ENCODE measurements around the gene KCNIP3.

Gene KCNIP3

GRCh38 chr2:95287806-95288205 lies 9.3 kb upstream of the KCNIP3 start:
- Histone ChIP-seq H3K27me3 (ENCODE audit: control insufficient read depth, insufficient read depth, low read length) (no peaks in the 10 kb centered on the region), H3K9me3 (ENCODE audit: control insufficient read depth, low read length) (no peaks in the 10 kb centered on the region), H3K4me3 (ENCODE audit: low read length) (no peak overlapping the region), H3K9ac (ENCODE audit: low read length) (no peak overlapping the region), H3K36me3 (ENCODE audit: control insufficient read depth, insufficient read depth, low read length) (peaks cover 6% of the 10 kb centered on the region), H3K4me1 (ENCODE audit: control insufficient read depth, insufficient read depth, low read length) (no peaks in the 10 kb centered on the region)

- no peaks in the 10 kb centered on the region for H3K9me3 ChIP-seq (ENCODE audit: control insufficient read depth, low read length)
- no peak overlapping the region for H3K4me3 ChIP-seq (ENCODE audit: low read length)
- H3K27me3 ChIP-seq (ENCODE audit: control insufficient read depth, insufficient read depth, low read length) = no peaks in the 10 kb centered on the region
- no peak overlapping the region for H3K9ac ChIP-seq (ENCODE audit: low read length)
- H3K36me3 ChIP-seq (ENCODE audit: control insufficient read depth, insufficient read depth, low read length) = peaks cover 6% of the 10 kb centered on the region
- no peaks in the 10 kb centered on the region for H3K4me1 ChIP-seq (ENCODE audit: control insufficient read depth, insufficient read depth, low read length)
These were observed 7.9 kb upstream of the KCNIP3 start for GRCh38 chr2:95289253-95289652.

- H3K9ac ChIP-seq (ENCODE audit: low read length) = no peak overlapping the region
- H3K4me3 ChIP-seq (ENCODE audit: low read length) = no peak overlapping the region
- H3K36me3 ChIP-seq (ENCODE audit: control insufficient read depth, insufficient read depth, low read length) = peaks cover 6% of the 10 kb centered on the region
- no peaks in the 10 kb centered on the region for H3K9me3 ChIP-seq (ENCODE audit: control insufficient read depth, low read length)
- no peaks in the 10 kb centered on the region for H3K4me1 ChIP-seq (ENCODE audit: control insufficient read depth, insufficient read depth, low read length)
- H3K27me3 ChIP-seq (ENCODE audit: control insufficient read depth, insufficient read depth, low read length) = peaks cover 3% of the 10 kb centered on the region
These were observed 5.9 kb upstream of the KCNIP3 start for GRCh38 chr2:95291222-95291621.

GRCh38 chr2:95292623-95293260 lies 4.4 kb upstream of the KCNIP3 start:
- no peaks in the 10 kb centered on the region for H3K4me1 ChIP-seq (ENCODE audit: control insufficient read depth, insufficient read depth, low read length)
- no peaks in the 10 kb centered on the region for H3K9me3 ChIP-seq (ENCODE audit: control insufficient read depth, low read length)
- H3K36me3 ChIP-seq (ENCODE audit: control insufficient read depth, insufficient read depth, low read length) = peaks cover 6% of the 10 kb centered on the region
- H3K9ac ChIP-seq (ENCODE audit: low read length) = no peak overlapping the region
- H3K27me3 ChIP-seq (ENCODE audit: control insufficient read depth, insufficient read depth, low read length) = peaks cover 17% of the 10 kb centered on the region
- H3K4me3 ChIP-seq (ENCODE audit: low read length) = no peak overlapping the region

- H3K36me3 ChIP-seq (ENCODE audit: control insufficient read depth, insufficient read depth, low read length) = no peaks in the 10 kb centered on the region
- no peak overlapping the region for H3K9ac ChIP-seq (ENCODE audit: low read length)
- H3K27me3 ChIP-seq (ENCODE audit: control insufficient read depth, insufficient read depth, low read length) = peaks cover 32% of the 10 kb centered on the region
- no peaks in the 10 kb centered on the region for H3K9me3 ChIP-seq (ENCODE audit: control insufficient read depth, low read length)
- no peak overlapping the region for H3K4me3 ChIP-seq (ENCODE audit: low read length)
- no peaks in the 10 kb centered on the region for H3K4me1 ChIP-seq (ENCODE audit: control insufficient read depth, insufficient read depth, low read length)
These were observed 2.4 kb upstream of the KCNIP3 start for GRCh38 chr2:95294579-95295250.

- no peaks in the 10 kb centered on the region for H3K4me1 ChIP-seq (ENCODE audit: control insufficient read depth, insufficient read depth, low read length)
- no peaks in the 10 kb centered on the region for H3K36me3 ChIP-seq (ENCODE audit: control insufficient read depth, insufficient read depth, low read length)
- H3K4me3 ChIP-seq (ENCODE audit: low read length) = no peak overlapping the region
- H3K27me3 ChIP-seq (ENCODE audit: control insufficient read depth, insufficient read depth, low read length) = peaks cover 34% of the 10 kb centered on the region
- no peaks in the 10 kb centered on the region for H3K9me3 ChIP-seq (ENCODE audit: control insufficient read depth, low read length)
- no peak overlapping the region for H3K9ac ChIP-seq (ENCODE audit: low read length)
These were observed 1.8 kb upstream of the KCNIP3 start for GRCh38 chr2:95295376-95295775.

GRCh38 chr2:95296011-95296410 lies 1.1 kb upstream of the KCNIP3 start:
- no peaks in the 10 kb centered on the region for H3K36me3 ChIP-seq (ENCODE audit: control insufficient read depth, insufficient read depth, low read length)
- no peak overlapping the region for H3K9ac ChIP-seq (ENCODE audit: low read length)
- H3K4me1 ChIP-seq (ENCODE audit: control insufficient read depth, insufficient read depth, low read length) = no peaks in the 10 kb centered on the region
- no peaks in the 10 kb centered on the region for H3K9me3 ChIP-seq (ENCODE audit: control insufficient read depth, low read length)
- no peak overlapping the region for H3K4me3 ChIP-seq (ENCODE audit: low read length)
- peaks cover 34% of the 10 kb centered on the region for H3K27me3 ChIP-seq (ENCODE audit: control insufficient read depth, insufficient read depth, low read length)

- Histone ChIP-seq H3K4me1 (ENCODE audit: control insufficient read depth, insufficient read depth, low read length) (no peaks in the 10 kb centered on the region), H3K4me3 (ENCODE audit: low read length) (no peak overlapping the region), H3K9ac (ENCODE audit: low read length) (no peak overlapping the region), H3K9me3 (ENCODE audit: control insufficient read depth, low read length) (no peaks in the 10 kb centered on the region), H3K27me3 (ENCODE audit: control insufficient read depth, insufficient read depth, low read length) (peaks cover 39% of the 10 kb centered on the region), H3K36me3 (ENCODE audit: control insufficient read depth, insufficient read depth, low read length) (no peaks in the 10 kb centered on the region)
These were observed 670 bp downstream of the KCNIP3 start for GRCh38 chr2:95297639-95298395.

GRCh38 chr2:95298486-95299111 lies 1.5 kb downstream of the KCNIP3 start:
- Histone ChIP-seq H3K27me3 (ENCODE audit: control insufficient read depth, insufficient read depth, low read length) (peaks cover 39% of the 10 kb centered on the region), H3K36me3 (ENCODE audit: control insufficient read depth, insufficient read depth, low read length) (no peaks in the 10 kb centered on the region), H3K9me3 (ENCODE audit: control insufficient read depth, low read length) (no peaks in the 10 kb centered on the region), H3K4me1 (ENCODE audit: control insufficient read depth, insufficient read depth, low read length) (no peaks in the 10 kb centered on the region), H3K9ac (ENCODE audit: low read length) (no peak overlapping the region), H3K4me3 (ENCODE audit: low read length) (no peak overlapping the region)

- no peak overlapping the region for H3K4me3 ChIP-seq (ENCODE audit: low read length)
- H3K9me3 ChIP-seq (ENCODE audit: control insufficient read depth, low read length) = no peaks in the 10 kb centered on the region
- H3K9ac ChIP-seq (ENCODE audit: low read length) = no peak overlapping the region
- H3K36me3 ChIP-seq (ENCODE audit: control insufficient read depth, insufficient read depth, low read length) = no peaks in the 10 kb centered on the region
- peaks cover 39% of the 10 kb centered on the region for H3K27me3 ChIP-seq (ENCODE audit: control insufficient read depth, insufficient read depth, low read length)
- H3K4me1 ChIP-seq (ENCODE audit: control insufficient read depth, insufficient read depth, low read length) = no peaks in the 10 kb centered on the region
These were observed 2.8 kb downstream of the KCNIP3 start for GRCh38 chr2:95299961-95300360.

GRCh38 chr2:95300450-95300849 lies 3.3 kb downstream of the KCNIP3 start:
- Histone ChIP-seq H3K27me3 (ENCODE audit: control insufficient read depth, insufficient read depth, low read length) (peaks cover 39% of the 10 kb centered on the region), H3K36me3 (ENCODE audit: control insufficient read depth, insufficient read depth, low read length) (no peaks in the 10 kb centered on the region), H3K4me3 (ENCODE audit: low read length) (no peak overlapping the region), H3K9ac (ENCODE audit: low read length) (no peak overlapping the region), H3K4me1 (ENCODE audit: control insufficient read depth, insufficient read depth, low read length) (peaks cover 3% of the 10 kb centered on the region), H3K9me3 (ENCODE audit: control insufficient read depth, low read length) (no peaks in the 10 kb centered on the region)

GRCh38 chr2:95301186-95301585 lies 4.0 kb downstream of the KCNIP3 start:
- H3K4me1 ChIP-seq (ENCODE audit: control insufficient read depth, insufficient read depth, low read length) = peaks cover 10% of the 10 kb centered on the region
- peaks cover 39% of the 10 kb centered on the region for H3K27me3 ChIP-seq (ENCODE audit: control insufficient read depth, insufficient read depth, low read length)
- no peaks in the 10 kb centered on the region for H3K36me3 ChIP-seq (ENCODE audit: control insufficient read depth, insufficient read depth, low read length)
- no peaks in the 10 kb centered on the region for H3K9me3 ChIP-seq (ENCODE audit: control insufficient read depth, low read length)
- H3K4me3 ChIP-seq (ENCODE audit: low read length) = no peak overlapping the region
- H3K9ac ChIP-seq (ENCODE audit: low read length) = no peak overlapping the region

Data from mucosa of stomach (tissue), 1 donor.